Measurements from ENCODE around the gene FOXA1.
"Not testable (repeated sequence)": the region's sequence is repeated elsewhere in the genome, so short reads cannot be mapped to it uniquely, and the experiment has no call there.

FOXA1 gene

DNA sequence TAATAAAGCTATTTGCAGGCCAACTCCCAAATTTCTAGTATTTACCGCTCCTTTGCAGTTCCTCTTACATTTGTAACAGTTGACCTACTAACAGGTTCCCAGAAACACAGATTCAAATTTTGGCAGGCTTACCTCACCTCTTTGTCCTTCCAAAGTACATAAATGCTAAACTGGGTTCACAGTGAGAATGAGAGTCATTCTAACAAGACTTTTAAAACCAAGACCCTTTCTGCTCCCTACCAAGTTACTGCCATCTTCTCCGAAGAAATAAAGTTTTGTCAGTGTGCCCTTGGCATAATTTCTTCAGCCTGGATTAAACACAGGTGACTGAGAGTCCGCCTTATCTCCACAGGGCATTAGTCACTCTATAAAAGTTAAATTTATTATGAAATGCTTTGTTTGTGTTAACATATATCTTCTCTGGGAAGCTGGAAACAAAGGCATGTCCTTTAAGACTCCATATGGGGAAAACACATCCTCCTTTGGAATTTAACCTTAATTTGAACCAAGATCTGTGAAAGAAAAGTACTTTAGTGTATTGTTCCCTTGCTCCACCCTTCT, 28.2 kb downstream of the FOXA1 start:
- H3K4me1 ChIP-seq (ENCODE audit: insufficient read depth, low read length): peaks cover 8% of the 10 kb centered on the region
- no peak overlapping the region; the same call in 1 of the 2 replicates for H3K9ac ChIP-seq (ENCODE audit: low read depth, low read length)
- no peaks in the 10 kb centered on the region for H3K36me3 ChIP-seq (ENCODE audit: insufficient read depth, low read length)

DNA sequence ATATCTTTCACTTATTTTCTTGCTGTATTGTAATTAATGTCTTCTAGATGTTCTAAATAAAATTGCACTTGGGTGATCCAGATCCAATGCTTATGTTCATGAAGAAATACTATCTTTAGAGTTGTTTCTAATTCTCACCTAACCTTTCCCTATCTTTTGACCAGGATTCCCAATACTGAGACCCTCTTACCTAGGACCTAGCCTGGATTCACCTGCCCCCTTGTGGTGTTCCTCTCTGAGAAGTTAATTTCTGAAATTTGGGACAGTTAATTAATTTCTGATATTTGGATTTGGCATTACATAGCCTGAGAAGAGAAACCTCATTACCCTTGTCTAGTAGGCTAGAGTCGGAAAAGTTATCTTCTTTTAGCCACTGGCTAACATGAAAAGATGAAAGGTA, 29.5 kb downstream of the FOXA1 start:
- H3K4me1 ChIP-seq (ENCODE audit: insufficient read depth, low read length): peaks cover 8% of the 10 kb centered on the region
- no peaks in the 10 kb centered on the region for H3K9me3 ChIP-seq (ENCODE audit: control insufficient read depth, insufficient read depth, low read length)
- no peaks in the 10 kb centered on the region for H3K36me3 ChIP-seq (ENCODE audit: insufficient read depth, low read length)
- no peak overlapping the region for H3K9ac ChIP-seq (ENCODE audit: low read depth, low read length)

More for the DNA sequence above, 28.2 kb downstream of the FOXA1 start:
- H3K9me3 ChIP-seq (ENCODE audit: control insufficient read depth, insufficient read depth, low read length): no peaks in the 10 kb centered on the region

- Histone ChIP-seq H3K36me3 (ENCODE audit: insufficient read depth, low read length) (no peaks in the 10 kb centered on the region), H3K9ac (ENCODE audit: low read depth, low read length) (no peak overlapping the region), H3K4me1 (ENCODE audit: insufficient read depth, low read length) (peaks cover 8% of the 10 kb centered on the region), H3K9me3 (ENCODE audit: control insufficient read depth, insufficient read depth, low read length) (no peaks in the 10 kb centered on the region)
Observed at GRCh38 chr14:37563189-37563588, 31.9 kb downstream of the FOXA1 start.

- no peaks in the 10 kb centered on the region for H3K36me3 ChIP-seq (ENCODE audit: insufficient read depth, low read length)
- no peaks in the 10 kb centered on the region for H3K4me1 ChIP-seq (ENCODE audit: insufficient read depth, low read length)
- H3K9ac ChIP-seq (ENCODE audit: low read depth, low read length): no peak overlapping the region
- H3K9me3 ChIP-seq (ENCODE audit: control insufficient read depth, insufficient read depth, low read length): no peaks in the 10 kb centered on the region
Observed at GRCh38 chr14:37559386-37559785, 35.7 kb downstream of the FOXA1 start.

GRCh38 chr14:37558740-37559139, 36.3 kb downstream of the FOXA1 start:
- H3K9ac ChIP-seq (ENCODE audit: low read depth, low read length): no peak overlapping the region
- H3K36me3 ChIP-seq (ENCODE audit: insufficient read depth, low read length): no peaks in the 10 kb centered on the region
- H3K9me3 ChIP-seq (ENCODE audit: control insufficient read depth, insufficient read depth, low read length): no peaks in the 10 kb centered on the region
- no peaks in the 10 kb centered on the region for H3K4me1 ChIP-seq (ENCODE audit: insufficient read depth, low read length)

DNA sequence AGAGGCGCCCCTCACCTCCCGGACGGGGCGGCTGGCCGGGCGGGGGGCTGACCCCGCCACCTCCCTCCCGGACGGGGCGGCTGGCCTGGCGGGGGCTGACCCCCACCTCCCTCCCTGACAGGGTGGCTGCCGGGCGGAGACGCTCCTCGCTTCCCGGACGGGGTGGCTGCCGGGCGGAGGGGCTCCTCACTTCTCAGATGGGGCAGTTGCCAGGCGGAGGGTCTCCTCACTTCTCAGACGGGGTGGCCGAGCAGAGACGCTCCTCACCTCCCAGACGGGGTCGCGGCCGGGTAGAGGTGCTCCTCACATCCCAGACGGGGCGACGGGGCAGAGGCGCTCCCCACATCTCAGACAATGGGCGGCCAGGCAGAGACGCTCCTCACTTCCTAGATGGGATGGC, 39.5 kb downstream of the FOXA1 start:
- H3K9ac ChIP-seq (ENCODE audit: low read depth, low read length); H3K9me3 ChIP-seq (ENCODE audit: control insufficient read depth, insufficient read depth, low read length); H3K36me3 ChIP-seq (ENCODE audit: insufficient read depth, low read length); H3K4me1 ChIP-seq (ENCODE audit: insufficient read depth, low read length): not testable (repeated sequence)

GRCh38 chr14:37553935-37554550, 41.0 kb downstream of the FOXA1 start:
- no peaks in the 10 kb centered on the region for H3K4me1 ChIP-seq (ENCODE audit: insufficient read depth, low read length)
- no peaks in the 10 kb centered on the region for H3K36me3 ChIP-seq (ENCODE audit: insufficient read depth, low read length)
- no peaks in the 10 kb centered on the region for H3K9me3 ChIP-seq (ENCODE audit: control insufficient read depth, insufficient read depth, low read length)
- no peak overlapping the region for H3K9ac ChIP-seq (ENCODE audit: low read depth, low read length)

DNA sequence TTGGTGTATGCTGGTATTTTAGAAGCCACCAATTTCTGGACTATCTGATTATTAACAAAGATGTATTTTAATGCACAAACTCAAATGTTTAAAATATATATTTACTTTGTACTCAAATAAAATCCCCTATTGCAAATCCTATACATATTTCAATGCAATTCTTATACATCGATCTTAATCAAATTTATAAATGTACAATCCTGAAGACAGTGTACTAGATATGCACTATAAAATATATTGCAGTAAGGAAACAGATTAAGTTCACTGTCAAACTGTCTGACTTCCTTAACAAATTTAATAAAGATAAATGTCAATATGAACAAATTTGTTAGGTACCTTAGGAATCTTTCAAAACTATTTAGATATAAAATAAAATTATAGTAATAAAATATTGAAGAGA, 43.9 kb downstream of the FOXA1 start:
- H3K9ac ChIP-seq (ENCODE audit: low read depth, low read length): no peak overlapping the region

GRCh38 chr14:37550511-37550910, 44.5 kb downstream of the FOXA1 start:
- Histone ChIP-seq H3K9ac (ENCODE audit: low read depth, low read length) (no peak overlapping the region), H3K4me1 (ENCODE audit: insufficient read depth, low read length) (no peaks in the 10 kb centered on the region), H3K36me3 (ENCODE audit: insufficient read depth, low read length) (no peaks in the 10 kb centered on the region), H3K9me3 (ENCODE audit: control insufficient read depth, insufficient read depth, low read length) (no peaks in the 10 kb centered on the region)

More for the DNA sequence above, 43.9 kb downstream of the FOXA1 start:
- no peaks in the 10 kb centered on the region for H3K36me3 ChIP-seq (ENCODE audit: insufficient read depth, low read length)
- no peaks in the 10 kb centered on the region for H3K4me1 ChIP-seq (ENCODE audit: insufficient read depth, low read length)
- no peaks in the 10 kb centered on the region for H3K9me3 ChIP-seq (ENCODE audit: control insufficient read depth, insufficient read depth, low read length)

DNA sequence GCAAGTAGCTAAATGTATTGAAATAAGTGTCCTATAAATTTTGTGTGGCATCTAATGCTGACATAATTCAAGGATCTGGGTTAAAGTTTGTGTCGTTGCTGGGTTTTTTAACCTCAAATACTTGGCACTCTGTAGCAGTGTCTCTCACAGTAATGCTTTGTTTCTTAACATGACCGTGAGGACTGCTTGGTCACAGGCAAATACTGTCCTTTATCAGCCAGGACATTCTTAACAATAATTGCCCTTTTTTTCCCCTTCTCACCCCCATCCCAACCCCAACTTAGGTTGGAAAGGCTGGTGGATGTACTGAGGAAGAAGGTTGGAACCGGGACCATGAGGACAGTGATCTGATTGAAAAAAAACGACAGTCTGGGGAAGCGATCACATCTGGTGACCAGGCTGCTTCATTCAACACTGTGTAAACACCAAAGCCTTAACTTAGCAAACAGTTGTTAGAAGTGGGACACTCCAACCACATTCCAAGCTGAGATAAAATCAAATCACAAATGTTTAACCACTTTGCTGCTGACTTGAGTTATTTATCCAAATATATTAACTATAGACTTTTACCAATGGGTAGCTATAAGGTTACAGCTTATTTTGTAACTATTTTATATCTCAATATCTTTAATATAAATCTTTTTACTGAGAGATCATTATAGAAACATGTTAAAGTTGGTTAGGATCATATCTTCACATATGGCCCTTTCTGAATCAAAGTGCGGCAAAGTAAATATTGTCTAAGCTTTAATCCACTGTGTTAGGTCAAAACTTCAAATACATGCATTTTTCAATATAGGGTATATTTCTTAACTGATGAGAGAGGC, 48.2 kb downstream of the FOXA1 start:
- H3K4me1 ChIP-seq (ENCODE audit: insufficient read depth, low read length): no peaks in the 10 kb centered on the region
- no peak overlapping the region for H3K9ac ChIP-seq (ENCODE audit: low read depth, low read length)
- H3K36me3 ChIP-seq (ENCODE audit: insufficient read depth, low read length): no peaks in the 10 kb centered on the region
- H3K9me3 ChIP-seq (ENCODE audit: control insufficient read depth, insufficient read depth, low read length): no peaks in the 10 kb centered on the region

DNA sequence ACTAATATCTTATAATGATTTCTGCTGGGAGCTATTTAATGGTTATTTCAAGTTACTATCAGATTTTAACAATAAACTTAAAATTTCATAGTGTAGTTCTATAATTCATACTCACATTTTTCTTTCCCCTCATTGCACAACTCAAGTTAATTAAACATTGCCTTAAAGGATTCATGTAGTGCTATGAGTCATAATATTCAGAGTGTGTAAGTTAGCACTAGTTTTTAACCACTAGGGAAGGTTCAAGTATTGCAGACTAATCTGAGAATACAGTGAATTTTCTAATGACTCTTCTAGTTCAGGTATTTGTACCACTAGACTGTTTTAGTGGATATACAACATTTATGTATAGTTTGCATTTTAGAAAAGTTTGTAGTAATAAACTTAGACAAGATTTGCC, 49.9 kb downstream of the FOXA1 start:
- no peaks in the 10 kb centered on the region for H3K36me3 ChIP-seq (ENCODE audit: insufficient read depth, low read length)
- no peaks in the 10 kb centered on the region for H3K9me3 ChIP-seq (ENCODE audit: control insufficient read depth, insufficient read depth, low read length)
- H3K4me1 ChIP-seq (ENCODE audit: insufficient read depth, low read length): no peaks in the 10 kb centered on the region
- H3K9ac ChIP-seq (ENCODE audit: low read depth, low read length): no peak overlapping the region

GRCh38 chr14:37544407-37544806, 50.6 kb downstream of the FOXA1 start:
- Histone ChIP-seq H3K4me1 (ENCODE audit: insufficient read depth, low read length) (no peaks in the 10 kb centered on the region), H3K9me3 (ENCODE audit: control insufficient read depth, insufficient read depth, low read length) (no peaks in the 10 kb centered on the region)

GRCh38 chr14:37539992-37540391, 55.1 kb downstream of the FOXA1 start:
- no peaks in the 10 kb centered on the region for H3K4me1 ChIP-seq (ENCODE audit: insufficient read depth, low read length)
- no peaks in the 10 kb centered on the region for H3K9me3 ChIP-seq (ENCODE audit: control insufficient read depth, insufficient read depth, low read length)
- no peaks in the 10 kb centered on the region for H3K36me3 ChIP-seq (ENCODE audit: insufficient read depth, low read length)
- no peak overlapping the region for H3K9ac ChIP-seq (ENCODE audit: low read depth, low read length)

More at GRCh38 chr14:37544407-37544806, 50.6 kb downstream of the FOXA1 start:
- Histone ChIP-seq H3K9ac (ENCODE audit: low read depth, low read length) (no peak overlapping the region), H3K36me3 (ENCODE audit: insufficient read depth, low read length) (no peaks in the 10 kb centered on the region)
